ENCODE measurements around the gene STK4.

The STK4 gene

DNA sequence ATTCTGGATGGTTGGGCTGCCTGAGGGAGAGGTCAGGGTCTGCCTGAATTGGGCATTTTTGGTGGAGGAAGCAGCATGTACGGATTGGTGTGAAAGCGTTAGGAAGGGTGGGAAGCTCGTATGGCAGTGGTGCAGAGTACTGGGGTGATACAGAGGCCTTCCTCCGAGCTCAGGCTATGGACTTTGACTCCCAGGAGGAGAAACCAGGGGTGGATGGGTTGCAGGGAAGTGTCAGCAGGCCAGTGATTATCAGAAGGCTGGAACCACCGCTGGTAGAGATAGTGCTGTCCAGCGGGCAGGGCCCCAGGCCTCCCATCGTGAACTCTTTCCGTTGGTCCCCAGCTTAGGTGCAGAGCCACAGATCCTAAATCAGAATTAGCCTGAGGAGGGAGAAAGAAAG is 143.3 kb downstream of the STK4 start:
- in situ Hi-C loops (cut with MboI; ENCODE audit: low sequenced_read_pairs): no loop called here

DNA sequence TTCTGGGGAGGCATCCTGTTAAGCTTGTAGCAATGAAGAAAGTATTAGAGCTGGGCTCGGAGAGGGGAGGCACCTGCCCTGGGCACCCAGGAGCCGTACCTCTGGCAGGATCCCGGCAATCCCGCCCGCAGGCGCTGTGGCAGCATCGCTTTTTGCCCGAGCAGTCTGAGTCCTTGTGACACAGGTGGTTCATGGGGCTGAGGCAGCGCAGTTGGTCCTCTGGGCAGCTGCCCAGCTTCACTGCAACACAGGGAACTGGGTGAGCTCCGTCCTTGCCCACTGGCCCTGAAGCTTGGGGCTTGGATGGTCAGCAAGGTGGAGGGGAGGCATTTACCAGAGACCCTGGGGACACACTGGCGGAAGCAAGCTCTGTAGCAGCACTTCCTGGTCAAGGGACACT is 144.0 kb downstream of the STK4 start:
- in situ Hi-C loops (cut with MboI; ENCODE audit: low sequenced_read_pairs): no loop called here

DNA sequence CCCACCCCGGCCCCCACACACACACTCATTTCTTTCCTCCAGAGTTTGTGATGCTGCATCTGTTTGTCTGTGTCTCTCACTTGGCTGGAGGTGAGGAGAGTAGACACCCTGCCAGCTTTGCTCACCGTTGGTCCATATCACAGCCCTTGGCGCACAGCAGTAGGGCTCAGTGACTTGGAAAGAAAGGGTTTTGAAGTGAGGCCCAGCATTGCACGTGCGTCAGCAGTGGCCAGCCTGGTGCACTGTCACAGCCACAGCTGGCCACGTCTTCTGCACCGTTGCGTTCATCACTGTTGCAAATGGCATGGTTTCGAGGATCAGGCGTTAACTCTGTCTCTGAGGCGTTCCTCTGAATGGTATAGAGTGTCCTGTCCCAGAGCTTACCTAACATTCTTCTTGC is 145.0 kb downstream of the STK4 start:
- in situ Hi-C loops (cut with MboI; ENCODE audit: low sequenced_read_pairs): no loop called here

DNA sequence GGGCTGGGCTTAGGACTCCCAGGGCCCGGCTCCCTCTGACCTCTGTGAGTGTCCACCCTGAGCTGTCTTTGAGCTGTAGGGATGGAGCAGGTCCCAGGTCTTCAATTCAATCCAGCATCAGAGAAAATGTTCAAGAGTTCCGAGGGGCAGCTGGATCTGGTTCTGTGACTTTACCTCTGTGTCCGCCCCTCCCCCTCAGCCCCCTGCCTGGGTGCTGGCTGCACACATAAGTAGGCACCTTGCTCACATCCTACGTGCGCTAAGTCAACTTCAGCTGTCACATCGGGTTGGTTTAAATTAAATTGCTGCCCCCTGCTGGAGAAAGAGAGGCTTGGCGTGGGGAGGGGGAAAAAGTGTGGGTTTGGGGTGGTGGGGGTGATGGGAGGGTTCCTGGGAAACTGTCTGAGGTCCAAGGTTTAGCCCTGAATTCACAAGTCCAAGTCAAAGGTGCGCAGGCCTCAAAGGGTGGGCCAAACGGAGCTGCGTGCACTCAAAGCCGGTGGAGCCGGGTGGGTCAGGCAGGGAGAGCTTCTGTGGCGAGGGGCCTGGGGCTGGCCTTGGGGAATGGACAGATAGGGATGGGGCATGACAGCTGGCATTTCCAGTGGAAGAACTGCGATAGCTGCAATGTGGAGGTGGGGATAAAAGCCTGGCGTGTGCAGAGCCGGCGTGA is 145.6 kb downstream of the STK4 start:
- in situ Hi-C loops (cut with MboI; ENCODE audit: low sequenced_read_pairs): no loop called here

DNA sequence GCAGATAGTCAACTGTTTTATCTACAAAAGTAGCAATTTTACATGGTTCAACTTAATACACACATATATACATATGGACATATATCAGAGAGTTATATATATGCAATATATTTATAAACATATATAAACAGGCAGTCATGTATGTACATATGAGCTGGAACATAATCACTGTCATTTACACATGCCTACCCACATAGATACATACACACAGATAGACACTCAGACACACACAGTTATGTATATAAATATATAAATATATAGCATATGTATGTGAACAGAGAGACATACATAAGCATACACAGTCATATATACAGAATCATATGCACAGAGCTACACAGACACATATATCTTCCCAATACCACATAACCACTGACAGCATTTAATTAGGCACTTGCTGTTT is 146.4 kb downstream of the STK4 start:
- in situ Hi-C loops (cut with MboI; ENCODE audit: low sequenced_read_pairs): no loop called here

DNA sequence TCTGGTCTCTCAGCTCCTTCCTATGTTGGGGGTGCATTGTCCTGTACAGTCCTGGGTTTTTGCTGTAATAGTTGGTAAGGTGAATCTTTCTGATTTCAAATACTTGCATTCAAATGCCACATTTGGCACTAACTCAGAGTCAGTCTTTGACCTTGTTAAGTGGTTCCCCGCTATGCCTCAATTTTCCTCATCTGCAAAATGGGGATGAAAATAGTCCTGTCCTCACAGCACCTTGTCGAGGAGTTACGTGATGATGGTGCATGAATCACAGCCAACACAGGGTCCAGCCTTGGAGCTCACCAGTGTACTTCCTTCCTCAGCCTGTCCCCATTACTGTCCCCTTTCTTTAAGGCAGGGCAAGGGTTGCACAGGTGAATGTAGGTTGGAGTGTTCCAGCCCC is 147.6 kb downstream of the STK4 start:
- in situ Hi-C loops (cut with MboI; ENCODE audit: low sequenced_read_pairs): no loop called here

DNA sequence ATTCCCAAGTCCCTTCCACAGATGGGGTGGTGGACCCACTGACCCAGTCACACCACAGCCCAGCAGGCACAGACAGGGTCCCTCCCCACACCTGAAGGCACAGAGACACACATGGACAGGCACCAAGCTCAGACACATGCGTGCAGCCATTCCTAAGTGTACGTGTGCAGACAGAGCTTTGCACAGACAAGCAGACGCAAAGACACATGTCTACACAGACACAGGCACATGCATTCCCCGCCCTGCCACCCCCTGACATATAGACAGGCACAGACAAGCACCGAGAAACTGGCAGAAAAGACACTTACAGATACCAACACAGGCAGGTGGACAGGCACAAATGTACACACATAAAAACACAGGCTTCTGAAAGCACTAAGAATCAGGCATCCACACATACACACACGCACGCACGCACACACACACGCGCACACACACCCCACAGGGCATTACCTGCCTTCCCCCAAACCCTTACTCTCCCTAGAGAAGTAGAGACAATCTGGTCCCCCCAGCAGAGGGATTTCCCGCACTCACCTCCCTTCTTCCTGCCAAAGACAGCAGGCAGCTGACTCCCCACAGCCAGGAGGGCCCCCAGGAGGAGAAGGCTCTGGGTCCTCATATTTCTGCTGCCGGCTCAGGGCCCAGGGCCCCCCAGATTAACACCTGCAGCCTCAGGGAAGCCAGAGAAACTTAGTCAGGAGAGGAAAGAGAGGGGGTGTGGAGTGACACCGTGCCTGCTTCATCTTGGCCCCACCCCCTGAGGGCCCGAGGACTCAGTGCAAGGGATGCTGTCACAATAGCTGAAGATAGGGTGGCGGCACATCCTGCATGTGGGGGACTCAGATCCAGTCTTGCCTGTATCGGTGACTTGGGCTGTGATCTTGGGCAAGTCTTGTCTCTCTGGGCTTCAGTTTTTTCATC is 148.4 kb downstream of the STK4 start, which contains the start of gene WFDC5:
WFDC5 (minus strand) TSS at position 710 of the 921 bp plus-strand sequence; CDS start at position 619, 91 bp downstream.
- in situ Hi-C loops (cut with MboI; ENCODE audit: low sequenced_read_pairs): no loop called here

DNA sequence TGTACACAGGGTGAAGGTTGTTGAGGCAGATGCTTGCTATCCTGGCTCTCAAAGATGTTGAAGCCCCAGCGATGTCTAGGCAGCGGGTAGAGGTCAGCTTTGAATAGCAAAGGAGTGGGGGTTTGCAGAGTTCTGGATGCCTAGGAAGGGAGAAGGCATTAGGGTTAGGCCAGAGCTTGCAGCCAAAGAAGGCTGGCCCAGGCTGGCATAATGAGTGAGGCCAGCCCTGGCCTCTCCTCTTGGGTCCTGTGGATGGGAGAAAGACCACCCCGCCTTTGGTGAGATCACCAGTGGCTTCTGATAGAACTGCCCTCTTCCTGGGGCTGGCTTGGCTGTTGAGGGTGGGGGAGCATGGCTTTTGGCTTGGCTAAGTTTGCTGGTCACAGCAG is 149.1 kb downstream of the STK4 start:
- in situ Hi-C loops (cut with MboI; ENCODE audit: low sequenced_read_pairs): no loop called here

DNA sequence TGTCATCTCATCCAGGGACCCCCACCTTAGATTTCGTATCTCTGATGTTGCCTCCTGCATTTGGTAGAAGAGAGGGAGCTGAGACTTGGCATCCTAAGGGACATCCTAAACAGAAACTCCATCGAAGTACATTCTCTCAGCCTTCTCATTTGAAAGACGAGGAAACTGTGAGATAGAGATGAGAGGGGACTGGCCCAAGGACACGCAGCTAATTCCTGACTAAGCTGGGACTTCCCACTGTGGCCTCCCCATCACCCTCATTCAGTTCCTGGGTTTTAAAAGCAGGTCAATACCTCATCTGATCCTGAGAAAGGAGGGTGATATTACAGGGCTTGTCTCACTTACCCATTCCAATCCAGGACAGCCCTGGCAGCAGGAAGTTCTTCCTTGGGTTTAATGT is 149.5 kb downstream of the STK4 start:
- in situ Hi-C loops (cut with MboI; ENCODE audit: low sequenced_read_pairs): no loop called here

DNA sequence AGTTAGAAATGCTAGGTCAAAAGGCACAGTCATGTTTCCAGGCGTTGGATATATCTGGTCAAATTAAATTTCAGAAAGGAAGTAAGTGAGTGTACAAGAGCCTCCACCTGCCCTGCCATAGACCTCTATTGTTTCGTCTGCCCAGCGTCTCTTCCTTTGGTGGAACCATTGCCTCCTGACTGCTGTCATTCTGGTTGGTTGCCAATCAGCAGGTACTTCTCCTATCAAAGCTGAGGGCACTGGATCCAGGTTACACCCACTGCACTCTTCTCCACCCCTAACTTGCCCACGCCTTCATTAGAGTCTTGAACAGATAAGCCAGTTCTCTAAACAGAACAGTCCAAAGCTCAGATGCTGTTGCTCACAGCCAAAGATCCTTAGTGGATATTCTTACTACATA is 151.3 kb downstream of the STK4 start:
- in situ Hi-C loops (cut with MboI; ENCODE audit: low sequenced_read_pairs): no loop called here

DNA sequence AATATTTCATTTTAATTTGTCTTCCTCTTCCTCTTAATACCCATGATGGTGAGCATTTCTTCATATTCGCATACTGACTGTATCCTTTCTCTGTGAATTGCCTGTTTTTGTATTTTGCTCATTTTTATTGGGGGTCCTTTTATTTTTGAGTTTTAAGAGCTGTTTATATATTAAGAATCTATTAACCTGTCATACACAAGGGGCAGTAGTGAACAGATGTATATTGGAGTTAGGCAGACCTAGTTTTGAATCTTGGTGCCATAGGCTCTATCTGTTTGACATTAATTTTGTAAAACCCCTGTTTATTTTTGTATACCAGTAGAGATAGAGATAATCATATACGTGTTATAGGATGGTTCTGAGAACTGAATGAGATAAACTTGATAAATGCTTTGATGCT is 151.7 kb downstream of the STK4 start:
- in situ Hi-C loops (cut with MboI; ENCODE audit: low sequenced_read_pairs): no loop called here

DNA sequence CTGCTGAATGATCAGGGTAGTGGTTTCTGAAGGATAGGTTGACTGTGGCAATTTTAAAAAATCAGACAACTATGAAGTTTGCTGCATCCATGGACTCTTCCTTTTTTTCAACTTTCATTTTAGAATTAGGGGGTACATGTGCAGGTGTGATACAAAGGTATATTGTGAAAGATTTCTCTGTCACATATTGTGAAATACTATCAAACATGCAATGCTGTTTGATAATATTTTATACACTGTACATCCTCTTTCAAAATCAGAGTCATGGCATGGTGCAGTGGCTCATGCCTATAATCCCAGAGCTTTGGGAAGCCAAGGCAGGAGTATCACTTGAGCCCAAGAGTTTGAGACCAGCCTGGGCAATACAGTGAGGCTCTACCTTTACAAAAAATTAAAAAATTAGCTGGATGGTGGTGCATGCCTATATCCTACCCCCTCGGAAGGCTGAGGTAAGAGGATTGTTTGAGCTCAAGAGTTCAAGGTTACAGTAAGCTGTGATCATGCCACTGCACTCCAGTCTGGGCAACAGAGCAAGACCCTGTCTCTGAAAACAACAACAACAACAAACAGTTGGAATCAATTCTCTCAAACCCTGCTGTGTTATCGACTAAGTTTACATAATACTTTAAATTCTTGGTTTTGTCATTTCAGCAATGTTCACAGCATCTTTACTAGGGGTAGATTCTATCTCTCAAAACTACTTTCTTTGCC is 153.4 kb downstream of the STK4 start:
- in situ Hi-C loops (cut with MboI; ENCODE audit: low sequenced_read_pairs): no loop called here

DNA sequence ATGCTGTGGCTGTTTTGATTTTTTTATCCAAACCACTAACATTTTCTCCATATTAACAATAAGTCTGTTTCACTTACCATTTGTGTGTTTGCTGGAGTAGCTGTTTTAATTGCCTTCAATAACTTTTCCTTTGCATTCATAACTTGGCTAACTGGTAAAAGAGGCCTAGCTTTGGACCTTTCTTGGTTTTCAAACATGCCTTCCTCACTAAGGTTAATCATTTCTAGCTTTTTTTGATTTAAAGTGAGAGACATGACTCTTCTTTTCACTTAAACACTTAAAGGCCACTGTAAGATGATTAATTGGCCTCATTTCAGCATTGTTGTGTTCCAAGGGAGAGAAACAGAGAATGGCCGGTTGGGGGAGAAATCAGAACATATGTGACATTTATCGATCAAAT is 155.1 kb downstream of the STK4 start:
- in situ Hi-C loops (cut with MboI; ENCODE audit: low sequenced_read_pairs): no loop called here

DNA sequence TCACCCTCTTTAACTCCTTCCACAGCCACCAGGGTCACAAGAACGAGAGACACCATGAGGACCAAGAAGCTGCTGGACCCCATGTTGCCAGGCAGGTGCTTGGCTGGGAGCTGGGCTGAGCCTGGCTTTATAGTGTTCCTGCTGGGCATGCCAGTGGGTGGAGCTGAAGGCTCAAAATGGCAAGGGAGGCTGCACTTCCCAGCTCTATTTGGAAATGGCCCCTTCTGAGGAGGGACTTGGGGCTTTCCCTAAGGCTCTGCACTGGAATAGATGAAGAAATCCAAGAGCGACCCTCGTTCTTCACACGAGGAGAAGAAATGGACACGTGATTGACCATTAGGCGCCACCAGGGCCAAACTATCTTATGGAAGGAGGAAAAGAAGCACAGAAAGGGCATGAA is 158.1 kb downstream of the STK4 start, which contains the start of gene WFDC12:
WFDC12 (minus strand) TSS at position 101 of the 400 bp plus-strand sequence; CDS start at position 83, 18 bp downstream.
- in situ Hi-C loops (cut with MboI; ENCODE audit: low sequenced_read_pairs): no loop called here

DNA sequence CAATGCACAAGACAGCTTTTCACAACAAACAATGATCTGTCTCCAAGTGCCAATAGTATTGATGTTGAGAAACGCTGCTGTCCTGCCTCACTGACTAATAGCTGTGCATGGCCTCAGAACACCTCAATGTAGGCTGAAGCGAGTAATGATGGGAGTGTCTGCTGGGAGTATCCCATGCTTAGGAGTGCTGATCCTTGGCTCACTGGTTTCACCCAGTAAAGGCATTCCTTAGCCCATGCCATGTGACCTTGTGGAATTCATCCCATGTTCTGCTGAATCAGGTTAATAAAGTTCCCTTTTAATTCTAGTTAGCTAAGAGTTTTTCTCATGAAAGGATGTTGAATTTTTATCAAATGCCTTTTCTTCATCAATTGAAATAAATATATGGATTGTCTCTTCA is 161.8 kb downstream of the STK4 start:
- in situ Hi-C loops (cut with MboI; ENCODE audit: low sequenced_read_pairs): no loop called here
